ENCODE measurements around the gene DKKL1.
"Not testable (repeated sequence)": the region's sequence is repeated elsewhere in the genome, so short reads cannot be mapped to it uniquely, and the experiment has no call there.

The DKKL1 gene

GRCh38 chr19:49363268-49364082 is at the start of gene DKKL1:
DKKL1 (plus strand) TSS chr19:49363877; CDS start chr19:49363999, 122 bp downstream.
- H3K4me1 ChIP-seq (ENCODE audit: control insufficient read depth, insufficient read depth, low read length) = peaks cover 13% of the 10 kb centered on the region
- H3K9me3 ChIP-seq (ENCODE audit: control insufficient read depth, low read length) = peaks cover under 1% of the 10 kb centered on the region
- peak within 1 kb of the TSS; percentile 90 for H3K4me3 ChIP-seq (ENCODE audit: low read length)
- H3K36me3 ChIP-seq (ENCODE audit: control insufficient read depth, insufficient read depth, low read length, severe bottlenecking) = peaks cover 4% of the 10 kb centered on the region
- peak within 1 kb of the TSS; percentile 93 for H3K9ac ChIP-seq (ENCODE audit: low read length)
- no peaks in the 10 kb centered on the region for H3K27me3 ChIP-seq (replicated peaks; ENCODE audit: control insufficient read depth, insufficient read depth, low read length)
- peak; percentile 99 for DNase-seq (ENCODE audit: low read depth)

- no peak for DNase-seq (ENCODE audit: low read depth)
- H3K4me1 ChIP-seq (ENCODE audit: control insufficient read depth, insufficient read depth, low read length) = no peaks in the 10 kb centered on the region
- H3K9me3 ChIP-seq (ENCODE audit: control insufficient read depth, low read length) = peaks cover 15% of the 10 kb centered on the region
- H3K27me3 ChIP-seq (replicated peaks; ENCODE audit: control insufficient read depth, insufficient read depth, low read length) = no peaks in the 10 kb centered on the region
- H3K4me3 ChIP-seq (ENCODE audit: low read length) = no peak overlapping the region
- H3K9ac ChIP-seq (ENCODE audit: low read length) = no peak overlapping the region
- no peaks in the 10 kb centered on the region for H3K36me3 ChIP-seq (ENCODE audit: control insufficient read depth, insufficient read depth, low read length, severe bottlenecking)
Observed at GRCh38 chr19:49315111-49315510, 48.6 kb upstream of the DKKL1 start.

GRCh38 chr19:49316284-49316683 is 47.4 kb upstream of the DKKL1 start:
- no peak overlapping the region for H3K9ac ChIP-seq (ENCODE audit: low read length)
- no peak for DNase-seq (ENCODE audit: low read depth)
- no peaks in the 10 kb centered on the region for H3K4me1 ChIP-seq (ENCODE audit: control insufficient read depth, insufficient read depth, low read length)
- no peak overlapping the region for H3K4me3 ChIP-seq (ENCODE audit: low read length)
- peaks cover 19% of the 10 kb centered on the region for H3K9me3 ChIP-seq (ENCODE audit: control insufficient read depth, low read length)
- H3K27me3 ChIP-seq (replicated peaks; ENCODE audit: control insufficient read depth, insufficient read depth, low read length) = no peaks in the 10 kb centered on the region
- H3K36me3 ChIP-seq (ENCODE audit: control insufficient read depth, insufficient read depth, low read length, severe bottlenecking) = no peaks in the 10 kb centered on the region

- Histone ChIP-seq H3K4me3 (ENCODE audit: low read length) (no peak overlapping the region), H3K9ac (ENCODE audit: low read length) (no peak overlapping the region), H3K27me3 (replicated peaks; ENCODE audit: control insufficient read depth, insufficient read depth, low read length) (no peaks in the 10 kb centered on the region), H3K9me3 (ENCODE audit: control insufficient read depth, low read length) (peaks cover 28% of the 10 kb centered on the region), H3K4me1 (ENCODE audit: control insufficient read depth, insufficient read depth, low read length) (no peaks in the 10 kb centered on the region), H3K36me3 (ENCODE audit: control insufficient read depth, insufficient read depth, low read length, severe bottlenecking) (no peaks in the 10 kb centered on the region)
- DNase-seq (ENCODE audit: low read depth) = no peak
Observed at GRCh38 chr19:49318296-49318695, 45.4 kb upstream of the DKKL1 start.

- no peak within 1 kb of the TSS for H3K9ac ChIP-seq (ENCODE audit: low read length)
- H3K27me3 ChIP-seq (replicated peaks; ENCODE audit: control insufficient read depth, insufficient read depth, low read length) = no peaks in the 10 kb centered on the region
- no peaks in the 10 kb centered on the region for H3K36me3 ChIP-seq (ENCODE audit: control insufficient read depth, insufficient read depth, low read length, severe bottlenecking)
- H3K9me3 ChIP-seq (ENCODE audit: control insufficient read depth, low read length) = peaks cover 17% of the 10 kb centered on the region
- no peak for DNase-seq (ENCODE audit: low read depth)
- no peak within 1 kb of the TSS for H3K4me3 ChIP-seq (ENCODE audit: low read length)
- H3K4me1 ChIP-seq (ENCODE audit: control insufficient read depth, insufficient read depth, low read length) = no peaks in the 10 kb centered on the region
Observed at GRCh38 chr19:49324801-49325576, 38.7 kb upstream of the DKKL1 start, which contains the start of gene SLC6A16. SLC6A16 (minus strand) TSS chr19:49325191; CDS start chr19:49311347, 13,844 bp downstream.

- H3K4me1 ChIP-seq (ENCODE audit: control insufficient read depth, insufficient read depth, low read length); H3K4me3 ChIP-seq (ENCODE audit: low read length); DNase-seq (ENCODE audit: low read depth); H3K36me3 ChIP-seq (ENCODE audit: control insufficient read depth, insufficient read depth, low read length, severe bottlenecking); H3K9ac ChIP-seq (ENCODE audit: low read length); H3K27me3 ChIP-seq (replicated peaks; ENCODE audit: control insufficient read depth, insufficient read depth, low read length): not testable (repeated sequence)
- peaks cover 14% of the 10 kb centered on the region for H3K9me3 ChIP-seq (ENCODE audit: control insufficient read depth, low read length)
Observed at GRCh38 chr19:49325756-49326155, 37.9 kb upstream of the DKKL1 start.

- H3K4me3 ChIP-seq (ENCODE audit: low read length) = no peak overlapping the region
- H3K4me1 ChIP-seq (ENCODE audit: control insufficient read depth, insufficient read depth, low read length) = no peaks in the 10 kb centered on the region
- no peak overlapping the region for H3K9ac ChIP-seq (ENCODE audit: low read length)
- no peaks in the 10 kb centered on the region for H3K27me3 ChIP-seq (replicated peaks; ENCODE audit: control insufficient read depth, insufficient read depth, low read length)
- no peaks in the 10 kb centered on the region for H3K36me3 ChIP-seq (ENCODE audit: control insufficient read depth, insufficient read depth, low read length, severe bottlenecking)
- DNase-seq (ENCODE audit: low read depth) = no peak
- peaks cover 12% of the 10 kb centered on the region for H3K9me3 ChIP-seq (ENCODE audit: control insufficient read depth, low read length)
Observed at GRCh38 chr19:49326165-49326704, 37.4 kb upstream of the DKKL1 start.

GRCh38 chr19:49327878-49328544 is 35.7 kb upstream of the DKKL1 start:
- DNase-seq (ENCODE audit: low read depth) = peak; percentile 15
- no peak overlapping the region for H3K4me3 ChIP-seq (ENCODE audit: low read length)
- H3K36me3 ChIP-seq (ENCODE audit: control insufficient read depth, insufficient read depth, low read length, severe bottlenecking) = no peaks in the 10 kb centered on the region
- no peak overlapping the region for H3K9ac ChIP-seq (ENCODE audit: low read length)
- H3K9me3 ChIP-seq (ENCODE audit: control insufficient read depth, low read length) = peaks cover 7% of the 10 kb centered on the region
- H3K27me3 ChIP-seq (replicated peaks; ENCODE audit: control insufficient read depth, insufficient read depth, low read length) = no peaks in the 10 kb centered on the region
- H3K4me1 ChIP-seq (ENCODE audit: control insufficient read depth, insufficient read depth, low read length) = no peaks in the 10 kb centered on the region

- no peaks in the 10 kb centered on the region for H3K9me3 ChIP-seq (ENCODE audit: control insufficient read depth, low read length)
- H3K9ac ChIP-seq (ENCODE audit: low read length) = no peak overlapping the region
- DNase-seq (ENCODE audit: low read depth) = no peak
- no peak overlapping the region for H3K4me3 ChIP-seq (ENCODE audit: low read length)
- no peaks in the 10 kb centered on the region for H3K27me3 ChIP-seq (replicated peaks; ENCODE audit: control insufficient read depth, insufficient read depth, low read length)
- H3K36me3 ChIP-seq (ENCODE audit: control insufficient read depth, insufficient read depth, low read length, severe bottlenecking) = no peaks in the 10 kb centered on the region
- H3K4me1 ChIP-seq (ENCODE audit: control insufficient read depth, insufficient read depth, low read length) = no peaks in the 10 kb centered on the region
Observed at GRCh38 chr19:49328741-49329140, 34.9 kb upstream of the DKKL1 start.

GRCh38 chr19:49331187-49331586 is 32.5 kb upstream of the DKKL1 start:
- H3K9me3 ChIP-seq (ENCODE audit: control insufficient read depth, low read length); H3K36me3 ChIP-seq (ENCODE audit: control insufficient read depth, insufficient read depth, low read length, severe bottlenecking); H3K27me3 ChIP-seq (replicated peaks; ENCODE audit: control insufficient read depth, insufficient read depth, low read length); H3K9ac ChIP-seq (ENCODE audit: low read length); H3K4me1 ChIP-seq (ENCODE audit: control insufficient read depth, insufficient read depth, low read length); DNase-seq (ENCODE audit: low read depth); H3K4me3 ChIP-seq (ENCODE audit: low read length): not testable (repeated sequence)

GRCh38 chr19:49331616-49332055 is 32.0 kb upstream of the DKKL1 start:
- no peaks in the 10 kb centered on the region for H3K36me3 ChIP-seq (ENCODE audit: control insufficient read depth, insufficient read depth, low read length, severe bottlenecking)
- H3K4me1 ChIP-seq (ENCODE audit: control insufficient read depth, insufficient read depth, low read length) = no peaks in the 10 kb centered on the region
- DNase-seq (ENCODE audit: low read depth) = peak; percentile 23
- H3K27me3 ChIP-seq (replicated peaks; ENCODE audit: control insufficient read depth, insufficient read depth, low read length) = no peaks in the 10 kb centered on the region
- H3K4me3 ChIP-seq (ENCODE audit: low read length) = no peak overlapping the region
- no peaks in the 10 kb centered on the region for H3K9me3 ChIP-seq (ENCODE audit: control insufficient read depth, low read length)
- H3K9ac ChIP-seq (ENCODE audit: low read length) = no peak overlapping the region

All from adipocyte (in vitro differentiated cells).